Osteoblast (primary cell): ENCODE measurements around the gene BLVRB. TPM values are rescaled to one million over a fixed set of nuclear protein-coding genes. Genes with fewer than 3 reads are reported as not detected.

Source experiments
- DNase-seq: peaks from one replicate; pipeline ENCODE4 v3.0.0; 2011; ENCODE audit warnings: low spot score, mixed read lengths; ENCODE audit not compliant: insufficient read length; ENCODE audit errors: missing footprints
- H2AFZ ChIP-seq: 2 replicates; pipeline ENCODE4 v1.6.0; 2011; ENCODE audit warnings: mild to moderate bottlenecking, low read length
- H3K27ac ChIP-seq: 2 replicates; pipeline ENCODE4 v1.5.1; 2011; ENCODE audit warnings: mild to moderate bottlenecking, low read depth, low read length, moderate library complexity
- H3K27me3 ChIP-seq: 2 replicates; pipeline ENCODE4 v1.6.0; 2012; ENCODE audit warnings: mild to moderate bottlenecking, control low read depth, inconsistent platforms, low read length, moderate library complexity; ENCODE audit not compliant: insufficient read depth
- H3K36me3 ChIP-seq: 2 replicates; pipeline ENCODE4 v1.5.1; 2011; ENCODE audit warnings: mild to moderate bottlenecking, low read length, control low read depth, moderate library complexity; ENCODE audit not compliant: insufficient read depth
- H3K4me1 ChIP-seq: 2 replicates; pipeline ENCODE4 v1.5.1; 2011; ENCODE audit warnings: mild to moderate bottlenecking, low read length, control low read depth, moderate library complexity; ENCODE audit not compliant: insufficient read depth
- H3K4me2 ChIP-seq: 2 replicates; pipeline ENCODE4 v1.6.0; 2011; ENCODE audit warnings: mild to moderate bottlenecking, low read length; ENCODE audit not compliant: insufficient read depth
- H3K4me3 ChIP-seq: fragments of 200-600 bp; sonication (generic); 3 replicates; pipeline ENCODE4 v1.5.1; 2012; ENCODE audit warnings: mild to moderate bottlenecking, low read length, inconsistent platforms; ENCODE audit not compliant: insufficient read depth
- H3K79me2 ChIP-seq: 2 replicates; pipeline ENCODE4 v1.6.0; 2012; ENCODE audit warnings: mild to moderate bottlenecking, low read length, control low read depth, inconsistent platforms; ENCODE audit not compliant: insufficient read depth
- H3K9me3 ChIP-seq: 2 replicates; pipeline ENCODE4 v1.5.1; 2011; ENCODE audit warnings: low read depth, low read length, control low read depth
- H4K20me1 ChIP-seq: 2 replicates; pipeline ENCODE4 v1.6.0; 2012; ENCODE audit warnings: mild to moderate bottlenecking, low read length, control low read depth; ENCODE audit not compliant: insufficient read depth
- CTCF ChIP-seq: IDR thresholded peaks from 2 replicates; pipeline ENCODE4 v1.5.1; 2011; ENCODE audit warnings: mild to moderate bottlenecking, low read depth, low read length, moderate library complexity; ENCODE audit errors: extremely low read depth
- total RNA-seq: library from RNA; depleted of rRNA; stranded (reverse); fragments of >200 nt; gene quantifications from 2 replicates; pipeline ENCODE4 v1.2.3, GENCODE V29; 2012

The BLVRB gene
- total RNA-seq, 1 donor: 82.2 TPM

GRCh38 chr19:40407714-40408597 is 57.6 kb downstream of the BLVRB start:
- Histone ChIP-seq H3K27ac (no peak overlapping the region), H3K79me2 (no peaks in the 10 kb centered on the region), H2AFZ (no peak overlapping the region), H3K4me2 (no peak overlapping the region), H3K4me3 (no peak overlapping the region), H3K9me3 (no peaks in the 10 kb centered on the region), H3K27me3 (no peaks in the 10 kb centered on the region), H4K20me1 (no peaks in the 10 kb centered on the region), H3K4me1 (peaks cover 4% of the 10 kb centered on the region), H3K36me3 (no peaks in the 10 kb centered on the region)
- no peak for TF ChIP-seq CTCF
- peak; percentile 74 for DNase-seq

- Histone ChIP-seq H3K4me1 (peaks cover 5% of the 10 kb centered on the region), H3K27me3 (no peaks in the 10 kb centered on the region), H3K9me3 (no peaks in the 10 kb centered on the region), H3K4me3 (peak overlapping the region; percentile 74), H2AFZ (peak overlapping the region; percentile 86), H4K20me1 (no peaks in the 10 kb centered on the region), H3K4me2 (peak overlapping the region; percentile 84), H3K79me2 (no peaks in the 10 kb centered on the region), H3K27ac (no peak overlapping the region), H3K36me3 (no peaks in the 10 kb centered on the region)
- TF ChIP-seq CTCF: no peak
- DNase-seq: peak; percentile 100
These were observed 62.1 kb downstream of the BLVRB start for GRCh38 chr19:40403262-40403984.

- H3K4me2 ChIP-seq: no peak overlapping the region
- no peaks in the 10 kb centered on the region for H3K9me3 ChIP-seq
- H3K36me3 ChIP-seq: no peaks in the 10 kb centered on the region
- no peaks in the 10 kb centered on the region for H3K27me3 ChIP-seq
- H3K79me2 ChIP-seq: no peaks in the 10 kb centered on the region
- no peak overlapping the region for H2AFZ ChIP-seq
- peak; percentile 31 for DNase-seq
- H3K27ac ChIP-seq: no peak overlapping the region
- TF ChIP-seq CTCF: no peak
- H4K20me1 ChIP-seq: no peaks in the 10 kb centered on the region
- peaks cover 5% of the 10 kb centered on the region for H3K4me1 ChIP-seq
- no peak overlapping the region for H3K4me3 ChIP-seq
These were observed 65.0 kb downstream of the BLVRB start for GRCh38 chr19:40400559-40400958.

GRCh38 chr19:40398417-40399131 is 67.0 kb downstream of the BLVRB start:
- Histone ChIP-seq H2AFZ (no peak overlapping the region), H3K27me3 (no peaks in the 10 kb centered on the region), H3K27ac (no peak overlapping the region), H3K4me2 (no peak overlapping the region), H3K4me1 (peaks cover 5% of the 10 kb centered on the region), H3K36me3 (no peaks in the 10 kb centered on the region), H3K79me2 (no peaks in the 10 kb centered on the region), H3K4me3 (no peak overlapping the region), H4K20me1 (no peaks in the 10 kb centered on the region), H3K9me3 (no peaks in the 10 kb centered on the region)
- TF ChIP-seq CTCF: no peak
- DNase-seq: peak; percentile 47
